Right lobe of liver (tissue), 6 donors: ENCODE data around the gene DYNC2H1. TPM values are rescaled to one million over a fixed set of nuclear protein-coding genes. Genes with fewer than 3 reads are reported as not detected.
"Not testable (repeated sequence)": the region's sequence is repeated elsewhere in the genome, so short reads cannot be mapped to it uniquely, and the experiment has no call there.

Source experiments
- ATAC-seq, 4 donors: fragments of 200-7000 bp; cut with Tn5 transposase; one replicate each; pipeline ENCODE4 v1.9.1; 2020; ENCODE audit warnings: mild to moderate bottlenecking in 4 of 4, moderate library complexity in 4 of 4
- DNase-seq, 3 donors: peaks; one replicate each; pipeline ENCODE4 v3.0.0-alpha.2; 2020
- H3K27ac ChIP-seq, 3 donors: fragments of 200-600 bp; one replicate each; pipeline ENCODE4 v1.8.0; 2022
- H3K27me3 ChIP-seq, 2 donors: fragments of 200-600 bp; one replicate each; pipeline ENCODE4 v1.8.0; 2022
- H3K36me3 ChIP-seq, 4 donors: fragments of 200-600 bp; sonication (generic) in 1 of 4; one replicate each; pipeline versions ENCODE4 v1.5.1 to v1.8.0; 2017 to 2022; ENCODE audit warnings: control low read depth in 1 of 4
- H3K4me1 ChIP-seq, 4 donors: fragments of 200-600 bp; sonication (generic) in 1 of 4; one replicate each; pipeline versions ENCODE4 v1.5.1 to v1.8.0; 2017 to 2022; ENCODE audit warnings: control low read depth in 1 of 4
- H3K4me3 ChIP-seq, 3 donors: fragments of 200-600 bp; one replicate each; pipeline ENCODE4 v1.8.0; 2022
- H3K9me3 ChIP-seq, 4 donors: fragments of 200-600 bp; sonication (generic) in 1 of 4; one replicate each; pipeline versions ENCODE4 v1.5.1 to v1.8.0; 2017 to 2022; ENCODE audit warnings: control low read depth in 1 of 4
- POLR2A ChIP-seq: fragments of 450-650 bp; IDR thresholded peaks from one replicate; pipeline ENCODE4 v1.6.1; 2017; ENCODE audit warnings: antibody characterized with exemption, mild to moderate bottlenecking
- WGBS: methylation state at CpG from one replicate; pipeline ENCODE4 v1.1.6; 2018; ENCODE audit warnings: low coverage, low lambda C conversion rate; ENCODE audit not compliant: insufficient coverage; ENCODE audit errors: missing lambda C conversion rate; 5-methylcytosine and 5-hydroxymethylcytosine counted together
- intact Hi-C, 2 donors: fragments of 100-400 bp; cut with DNase I; formaldehyde crosslinking; loops; one replicate each; pipeline versions ENCODE4 v1.11.2 to v1.14.1; 2022
- total RNA-seq, 6 experiments: library from RNA; depleted of rRNA in 2 of 6; stranded (reverse); fragments of >200 nt in 2 of 6; fragmentation: NEBNext Ultra II Directional in 3 of 6; extraction: Animal tissue kit (Norgen Biotek cat#: 25700) in 3 of 6; gene quantifications; one replicate each; pipeline versions ENCODE4 v1.1.0 to v1.2.4, GENCODE V29; 2016 to 2023
- TF ChIP-seq, protein P1 (sequence below), 4 donors: fragments of 200-600 bp in 3 of 4; fragments of 450-650 bp in 1 of 4; IDR thresholded peaks; one replicate each; pipeline versions ENCODE4 v1.5.1 to v1.8.0; 2016 to 2022; ENCODE audit warnings: antibody characterized with exemption in 4 of 4, mild to moderate bottlenecking in 2 of 4
- donor health status: DM: no; HTN: yes; CAD: no.
- donor health status: DM: no; HTN: no; CAD: no.
- donor health status: DM: no; HTN: no; CAD: no.
- donor health status: DM: no; HTN: yes; CAD: no.
- donor health status: DM: no; HTN: yes; CAD: no.

Gene DYNC2H1
- total RNA-seq, 6 experiments from 2014 or later: 1.0 to 3.4 (median 1.5) TPM

DNA sequence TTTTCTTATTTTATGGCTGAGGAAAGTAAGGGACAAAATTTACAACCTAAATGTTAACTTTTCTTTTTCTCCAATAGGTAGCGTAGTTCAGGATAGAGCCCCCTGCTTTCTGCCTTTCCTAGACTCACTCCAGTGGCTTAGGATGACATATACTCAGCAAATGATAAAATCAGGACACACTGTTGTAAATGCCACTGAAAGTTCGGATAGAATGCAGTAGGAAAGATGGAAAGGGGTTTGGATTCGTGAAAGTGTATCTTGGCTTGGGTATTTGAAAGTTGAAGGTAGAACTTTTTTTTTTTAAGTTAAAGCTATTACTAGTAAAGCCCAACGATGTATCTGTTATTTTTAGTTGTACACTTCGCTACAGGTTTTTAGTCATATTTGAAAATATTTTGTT, 2.2 kb downstream of the DYNC2H1 start:
- ATAC-seq (no peak), DNase-seq (no peak)
- 82% methylated on average over 5 of the region's 5 CpGs for WGBS
- H3K27me3 ChIP-seq: no peaks in the 10 kb centered on the region
- H3K9me3 ChIP-seq: no peaks in the 10 kb centered on the region
- H3K36me3 ChIP-seq: no peaks in the 10 kb centered on the region
- intact Hi-C loops: no loop called here
- no peak overlapping the region for H3K27ac ChIP-seq
- no peak overlapping the region for H3K4me3 ChIP-seq
- H3K4me1 ChIP-seq: peaks cover 0 to 4% (median 0%) of the 10 kb centered on the region in 4 donors
- TF ChIP-seq, protein P1, sequence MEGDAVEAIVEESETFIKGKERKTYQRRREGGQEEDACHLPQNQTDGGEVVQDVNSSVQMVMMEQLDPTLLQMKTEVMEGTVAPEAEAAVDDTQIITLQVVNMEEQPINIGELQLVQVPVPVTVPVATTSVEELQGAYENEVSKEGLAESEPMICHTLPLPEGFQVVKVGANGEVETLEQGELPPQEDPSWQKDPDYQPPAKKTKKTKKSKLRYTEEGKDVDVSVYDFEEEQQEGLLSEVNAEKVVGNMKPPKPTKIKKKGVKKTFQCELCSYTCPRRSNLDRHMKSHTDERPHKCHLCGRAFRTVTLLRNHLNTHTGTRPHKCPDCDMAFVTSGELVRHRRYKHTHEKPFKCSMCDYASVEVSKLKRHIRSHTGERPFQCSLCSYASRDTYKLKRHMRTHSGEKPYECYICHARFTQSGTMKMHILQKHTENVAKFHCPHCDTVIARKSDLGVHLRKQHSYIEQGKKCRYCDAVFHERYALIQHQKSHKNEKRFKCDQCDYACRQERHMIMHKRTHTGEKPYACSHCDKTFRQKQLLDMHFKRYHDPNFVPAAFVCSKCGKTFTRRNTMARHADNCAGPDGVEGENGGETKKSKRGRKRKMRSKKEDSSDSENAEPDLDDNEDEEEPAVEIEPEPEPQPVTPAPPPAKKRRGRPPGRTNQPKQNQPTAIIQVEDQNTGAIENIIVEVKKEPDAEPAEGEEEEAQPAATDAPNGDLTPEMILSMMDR (IDR thresholded peaks at IDR 0.05): no peak
- no peak for TF ChIP-seq POLR2A

- no peak overlapping the region for H3K27ac ChIP-seq
These were observed 3.1 kb downstream of the DYNC2H1 start for GRCh38 chr11:103112364-103112763.

GRCh38 chr11:103114836-103115235, 5.6 kb downstream of the DYNC2H1 start:
- TF ChIP-seq, protein P1 (IDR thresholded peaks at IDR 0.05): no peak
- TF ChIP-seq POLR2A: no peak
- no peak for ATAC-seq
- Histone ChIP-seq H3K4me3 (no peak overlapping the region), H3K27ac (no peak overlapping the region), H3K9me3 (no peaks in the 10 kb centered on the region), H3K36me3 (no peaks in the 10 kb centered on the region), H3K4me1 (no peaks in the 10 kb centered on the region), H3K27me3 (no peaks in the 10 kb centered on the region)
- WGBS: 89% methylated on average over 4 of the region's 4 CpGs
- intact Hi-C loops: no loop called here
- no peak for DNase-seq

More at GRCh38 chr11:103112364-103112763, 3.1 kb downstream of the DYNC2H1 start:
- 93% methylated on average over 1 of the region's 1 CpG for WGBS
- ATAC-seq (no peak), DNase-seq (no peak)
- Histone ChIP-seq H3K27me3 (no peaks in the 10 kb centered on the region), H3K36me3 (no peaks in the 10 kb centered on the region), H3K4me3 (no peak overlapping the region), H3K9me3 (no peaks in the 10 kb centered on the region), H3K4me1 (peaks cover 0 to 4% (median 0%) of the 10 kb centered on the region in 4 donors)
- TF ChIP-seq POLR2A: no peak
- TF ChIP-seq, protein P1 (IDR thresholded peaks at IDR 0.05): no peak
- intact Hi-C loops: no loop called here

DNA sequence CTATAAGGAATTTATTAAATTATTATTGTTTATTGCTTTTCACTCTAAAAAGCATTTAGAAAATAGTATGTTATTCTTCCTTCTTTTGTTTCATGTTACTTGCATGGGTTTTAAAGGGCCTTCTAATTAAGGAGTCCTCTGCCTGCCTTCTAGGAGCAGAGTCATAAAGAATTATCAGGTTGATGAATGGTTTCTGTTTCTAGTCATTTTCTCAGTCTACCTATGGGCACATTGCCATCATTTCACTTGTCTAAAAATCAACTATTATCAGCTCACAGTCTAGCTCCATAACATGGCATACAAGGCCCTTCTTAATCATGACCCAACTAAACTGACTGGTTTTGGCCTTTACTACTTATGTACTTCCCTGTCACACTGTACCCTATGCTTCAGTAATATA, 16.2 kb downstream of the DYNC2H1 start:
- intact Hi-C loops: no loop called here
- H3K27me3 ChIP-seq: no peaks in the 10 kb centered on the region
- TF ChIP-seq, protein P1 (IDR thresholded peaks at IDR 0.05): no peak
- TF ChIP-seq POLR2A: no peak
- no peak for ATAC-seq
- no peaks in the 10 kb centered on the region for H3K9me3 ChIP-seq
- H3K36me3 ChIP-seq: no peaks in the 10 kb centered on the region
- no peak overlapping the region for H3K27ac ChIP-seq
- no peak overlapping the region for H3K4me3 ChIP-seq
- DNase-seq: no peak
- H3K4me1 ChIP-seq: no peaks in the 10 kb centered on the region

DNA sequence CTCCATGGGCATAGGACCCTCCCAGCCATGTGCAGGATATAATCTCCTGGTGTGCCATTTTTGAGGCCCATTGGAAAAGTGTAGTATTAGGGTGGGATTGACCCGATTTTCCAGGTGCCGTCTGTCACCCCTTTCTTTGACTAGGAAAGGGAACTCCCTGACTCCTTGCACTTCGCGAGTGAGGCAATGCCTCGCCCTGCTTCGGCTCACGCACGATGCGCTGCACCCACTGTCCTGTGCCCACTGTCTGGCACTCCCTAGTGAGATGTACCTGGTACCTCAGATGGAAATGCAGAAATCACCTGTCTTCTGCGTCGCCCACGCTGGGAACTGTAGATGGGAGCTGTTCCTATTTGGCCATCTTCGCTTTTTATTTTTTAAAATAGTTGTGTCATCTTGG, 32.8 kb downstream of the DYNC2H1 start:
- 90% methylated on average over 9 of the region's 13 CpGs for WGBS
- DNase-seq, ATAC-seq, H3K4me3 ChIP-seq, H3K9me3 ChIP-seq, H3K36me3 ChIP-seq, H3K27ac ChIP-seq, H3K4me1 ChIP-seq, H3K27me3 ChIP-seq, intact Hi-C loops: not testable (repeated sequence)
